GM19239 (cell line): Measurements from ENCODE around the gene DLG4.
"Not testable (repeated sequence)": the region's sequence is repeated elsewhere in the genome, so short reads cannot be mapped to it uniquely, and the experiment has no call there.

Source experiments
- DNase-seq: peaks from one replicate; pipeline ENCODE4 v3.0.0; 2011; ENCODE audit warnings: low spot score; ENCODE audit not compliant: insufficient read length
- FAIRE-seq: peaks from 2 replicates; lab custom pipeline; 2011; peaks lifted over from hg19 to GRCh38; lab: Jason Lieb, UNC

Gene DLG4

DNA sequence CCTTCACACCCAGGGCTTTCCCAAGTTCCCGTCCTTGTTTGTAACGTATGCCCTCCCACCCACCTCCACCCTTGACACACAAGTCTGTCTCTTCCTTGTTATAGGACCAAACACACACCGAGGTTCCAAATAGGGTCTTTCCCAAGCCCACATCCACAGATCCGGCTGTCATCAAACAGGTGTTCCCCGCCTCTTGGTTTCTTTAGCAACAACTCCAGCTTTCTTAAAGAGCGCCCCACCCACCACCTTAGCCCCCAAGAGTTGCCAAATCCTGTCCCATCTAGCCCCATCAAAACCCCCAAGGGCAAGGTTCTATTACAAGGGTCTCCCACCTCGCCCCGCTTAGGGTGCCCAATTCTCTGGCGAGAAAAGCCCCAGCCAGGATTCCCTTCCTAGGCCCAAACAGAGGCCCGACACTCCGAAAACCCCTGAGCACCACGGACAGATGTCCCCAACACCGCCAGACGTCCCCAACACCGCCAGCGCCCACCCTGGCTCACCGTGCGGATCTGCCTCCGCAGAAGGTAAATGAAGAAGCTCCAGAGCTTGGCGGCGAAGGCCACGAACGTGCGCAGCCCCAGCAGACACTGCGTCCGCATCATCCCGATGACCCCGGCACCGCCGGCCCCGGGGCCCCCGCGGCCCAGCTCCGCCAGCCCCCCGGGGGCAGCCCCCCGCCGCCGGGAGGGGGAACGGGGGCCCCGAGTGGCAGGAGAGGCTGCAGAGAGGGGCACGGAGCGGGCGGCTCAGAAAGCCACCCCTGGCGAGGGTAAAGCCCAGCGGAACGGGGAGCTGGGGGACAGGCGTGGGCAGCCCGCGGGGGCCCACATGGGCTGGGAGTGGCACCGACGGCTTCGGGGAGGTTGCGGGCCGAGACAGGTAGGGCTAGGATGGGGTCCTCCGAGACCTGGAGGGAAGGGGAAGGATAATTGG, 31.3 kb upstream of the DLG4 start:
- DNase-seq, result no peak
- peak; percentile 76 for FAIRE-seq

DNA sequence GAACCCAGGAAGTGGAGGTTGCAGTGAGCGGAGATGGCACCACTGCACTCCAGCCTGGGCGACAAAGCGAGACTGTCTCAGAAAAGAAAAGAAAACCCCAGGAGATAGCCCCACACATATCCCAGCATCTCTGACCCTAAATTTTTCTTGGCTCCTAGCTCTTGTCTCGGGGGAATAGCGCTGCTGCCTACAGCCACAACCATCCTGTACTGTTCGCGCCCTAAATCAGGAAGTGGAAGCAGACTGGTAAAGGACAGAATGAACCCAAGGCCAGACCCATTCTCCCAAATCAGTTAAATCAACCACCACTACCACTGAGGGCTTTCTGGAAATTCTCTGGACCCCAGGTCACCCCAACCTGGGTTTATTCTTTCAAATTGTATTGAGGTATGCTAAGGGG, 30.2 kb upstream of the DLG4 start:
- no peak for FAIRE-seq
- no peak for DNase-seq

DNA sequence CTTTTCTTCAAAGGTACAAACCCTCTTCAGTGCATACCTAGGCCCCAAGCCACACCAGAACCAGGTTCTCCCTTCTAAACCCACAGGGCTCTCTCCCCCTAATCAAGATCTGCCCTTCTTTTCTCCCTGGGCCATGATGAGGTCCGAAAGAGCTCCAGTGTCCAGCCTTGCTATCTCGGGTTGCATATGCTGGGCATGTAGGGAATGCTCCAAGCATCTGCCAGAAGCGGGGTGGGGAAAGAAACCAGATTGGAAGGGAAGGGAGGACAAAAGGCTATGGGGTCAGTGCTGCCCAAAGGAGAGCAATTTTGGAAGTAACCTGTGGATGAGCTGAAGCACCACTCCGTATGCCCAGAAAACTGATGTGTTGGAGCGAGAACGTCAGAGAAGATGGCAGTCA, 29.6 kb upstream of the DLG4 start:
- DNase-seq (no peak), FAIRE-seq (no peak)

DNA sequence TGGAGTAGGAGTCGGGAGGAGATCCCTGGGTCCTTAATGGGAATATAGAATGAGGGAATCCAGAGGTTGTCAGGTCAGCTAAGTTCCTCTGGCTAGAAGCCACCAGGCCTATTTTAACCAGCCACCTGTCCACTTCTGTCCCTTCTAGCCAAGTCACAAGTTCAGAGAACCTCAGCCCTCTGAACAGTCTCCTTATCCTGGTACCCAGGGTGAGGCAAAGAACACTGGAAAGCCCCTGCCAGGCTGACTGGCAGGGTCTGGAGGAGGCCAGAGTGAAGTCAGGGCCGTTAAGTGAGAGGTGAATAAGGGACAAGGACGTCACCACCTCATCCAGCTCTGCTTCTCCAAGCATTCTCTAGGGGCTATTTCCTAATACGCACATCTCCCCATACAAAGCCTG, 29.2 kb upstream of the DLG4 start:
- DNase-seq, result no peak
- no peak for FAIRE-seq

DNA sequence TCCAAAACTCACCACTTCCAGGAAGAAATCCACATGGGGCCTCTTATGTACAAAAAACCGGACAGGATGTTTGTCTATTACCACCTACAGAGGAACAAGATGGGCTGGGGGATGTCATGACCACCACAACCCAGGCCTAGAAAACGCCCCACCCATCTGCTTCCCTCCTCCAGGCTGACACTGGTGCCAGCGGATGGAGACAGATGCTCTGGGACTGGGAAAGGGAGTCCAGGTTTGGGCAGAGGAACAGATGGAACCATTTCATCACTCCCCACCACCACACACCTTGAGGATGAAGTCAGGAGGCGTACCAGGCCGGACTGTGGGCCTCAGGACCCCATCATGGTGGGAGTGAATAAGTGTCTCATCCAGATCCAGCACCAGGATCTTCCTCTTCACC, 27.1 kb upstream of the DLG4 start:
- DNase-seq (no peak), FAIRE-seq (no peak)

DNA sequence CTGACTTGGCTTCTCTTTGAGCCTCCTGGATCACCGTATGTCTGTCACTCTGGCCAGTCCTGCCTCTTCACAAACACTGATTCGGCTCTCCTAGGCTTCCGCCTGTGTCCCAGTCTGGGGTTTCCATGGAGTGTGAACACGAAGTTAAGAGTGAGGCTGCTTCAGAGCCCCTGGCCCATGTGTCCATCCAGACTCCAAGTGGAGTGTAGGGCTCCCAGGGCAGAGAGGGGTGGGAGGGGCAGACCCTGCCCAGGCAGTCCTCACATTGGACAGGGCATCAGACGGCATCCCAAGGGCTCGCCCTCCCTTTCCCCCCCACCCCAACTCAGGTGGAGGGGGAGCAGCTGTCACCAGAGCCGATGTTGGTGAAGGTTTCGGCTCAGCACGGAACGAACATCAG, 24.2 kb upstream of the DLG4 start:
- DNase-seq, FAIRE-seq: not testable (repeated sequence)

DNA sequence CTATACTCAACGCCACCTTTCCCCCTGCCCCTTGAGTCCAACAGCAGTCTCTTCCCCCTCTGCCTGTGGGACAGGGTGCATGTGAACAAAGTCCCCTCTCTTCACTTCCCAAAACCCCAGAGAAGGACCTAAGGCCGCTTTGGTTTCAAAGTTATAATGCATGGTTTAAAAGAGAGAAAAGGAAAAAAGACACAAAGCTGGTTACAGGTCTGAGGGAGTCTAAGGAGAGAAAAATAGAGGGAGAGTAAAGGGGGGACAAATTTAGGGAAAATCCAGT, 23.8 kb upstream of the DLG4 start:
- peak; percentile 54 for FAIRE-seq

DNA sequence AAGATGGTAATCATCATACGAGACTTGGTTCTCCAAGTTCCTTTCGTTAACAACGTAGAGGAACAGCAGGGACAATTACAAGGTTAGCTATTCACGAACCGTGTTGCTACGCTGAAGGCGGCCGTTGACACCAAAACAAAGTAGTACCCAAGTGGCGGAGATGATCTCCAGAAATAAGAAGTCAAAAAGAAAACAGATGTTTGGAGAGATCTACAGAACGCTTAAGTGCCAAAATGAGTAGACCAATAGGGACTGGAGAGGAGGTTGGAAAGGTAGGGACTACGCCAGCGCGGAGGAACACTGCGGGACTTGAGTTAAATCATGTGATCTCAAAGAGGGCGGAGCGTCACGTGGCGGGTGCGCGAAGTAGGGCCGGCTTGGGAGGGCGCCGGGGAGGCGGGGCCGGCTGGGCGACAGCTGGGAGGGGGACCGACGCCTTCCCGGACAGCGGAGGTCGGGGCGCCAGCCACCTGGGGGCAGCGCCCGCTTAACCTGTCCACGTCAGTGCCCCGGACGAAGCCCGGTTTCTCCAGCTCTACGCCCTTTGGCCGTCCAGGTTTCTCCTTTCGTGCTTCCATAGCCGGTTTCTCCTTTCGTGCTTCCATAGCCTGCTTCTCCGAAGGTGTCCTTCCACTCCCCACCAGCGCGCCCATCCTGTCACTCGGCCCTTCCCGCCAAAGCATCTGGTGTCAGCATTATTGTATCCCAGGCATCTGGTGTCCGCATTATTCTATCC, 23.2 kb upstream of the DLG4 start:
- peak; percentile 95 for FAIRE-seq

More for the DNA sequence above, 23.8 kb upstream of the DLG4 start:
- no peak for DNase-seq

DNA sequence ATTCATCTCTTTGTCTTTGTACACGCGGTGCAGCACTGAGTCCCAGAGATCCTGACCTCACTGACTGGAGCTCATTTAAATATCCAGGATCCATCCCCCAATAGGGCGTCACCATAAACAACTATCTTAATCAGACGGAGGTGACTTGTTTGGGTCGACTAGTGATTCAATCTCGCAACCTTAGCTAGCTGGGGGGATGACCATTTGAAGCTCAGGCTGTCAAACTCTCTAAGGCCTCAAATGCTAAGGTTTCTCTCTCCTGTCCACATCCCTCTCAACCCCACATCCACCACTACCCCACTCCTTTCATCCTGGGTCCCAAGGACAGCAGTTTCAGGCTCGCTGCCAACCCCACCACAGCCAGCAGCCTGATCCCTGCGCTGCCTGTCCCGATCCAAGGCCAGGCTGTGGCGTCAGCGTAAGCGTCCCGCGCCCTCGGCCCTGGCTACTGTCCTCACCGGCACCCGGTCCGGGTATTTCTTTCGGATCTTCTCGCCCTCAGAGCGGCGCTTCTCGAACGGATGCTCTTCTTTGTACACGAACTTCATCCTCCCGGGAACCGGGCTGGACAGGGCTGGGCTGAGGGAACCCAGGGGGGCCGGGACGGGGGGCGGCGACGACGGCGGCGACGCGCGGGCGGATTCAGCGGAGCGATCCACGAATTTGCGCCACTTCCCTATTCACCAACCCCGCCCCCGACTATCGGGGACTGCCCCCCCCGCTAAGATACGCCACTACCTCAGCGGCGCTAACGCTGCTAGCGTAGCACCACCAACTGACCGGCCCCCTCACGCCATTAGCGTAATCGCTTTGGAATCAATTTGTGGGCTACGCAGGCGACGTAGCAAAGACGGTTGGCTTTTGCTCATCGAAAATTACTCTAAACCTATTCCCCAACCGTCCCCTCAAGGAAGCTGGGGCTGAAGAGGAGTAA, 22.4 kb upstream of the DLG4 start, which contains the start of gene GABARAP:
GABARAP (minus strand) TSS at position 667 of the 934 bp plus-strand sequence; CDS start at position 548, 119 bp downstream.
- DNase-seq (no peak), FAIRE-seq (no peak)

More for the DNA sequence above, 23.2 kb upstream of the DLG4 start:
- no peak for DNase-seq

DNA sequence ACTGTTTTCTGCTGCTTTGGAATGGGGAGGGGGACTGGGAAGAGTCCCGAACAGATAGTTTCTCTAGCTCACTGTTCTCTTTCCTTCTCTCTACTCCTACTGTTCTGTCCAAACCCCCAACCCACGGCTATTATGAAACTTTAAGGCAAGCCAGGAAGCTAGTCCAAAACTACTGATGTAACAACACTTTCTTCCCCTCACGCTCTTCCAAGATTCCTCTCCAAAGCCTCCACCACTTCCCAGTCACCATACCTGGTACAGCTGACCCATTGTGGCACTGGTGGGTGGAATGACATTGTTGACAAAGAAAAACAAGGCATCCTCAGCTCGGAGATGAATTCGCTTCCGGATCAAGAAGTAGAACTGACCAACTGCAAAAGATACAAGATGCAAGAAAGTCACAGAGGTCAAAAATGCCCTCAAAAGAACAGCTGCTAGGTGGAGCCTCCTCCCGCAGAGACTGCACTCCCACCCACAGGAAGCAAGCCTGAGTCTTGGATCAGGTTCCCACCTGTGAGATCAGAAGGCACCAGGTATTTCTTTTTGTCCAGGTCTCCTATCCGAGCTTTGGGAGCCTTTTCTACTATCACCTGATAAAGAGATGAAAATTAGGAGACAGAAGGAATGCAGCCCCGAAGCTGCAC, 21.6 kb upstream of the DLG4 start:
- no peak for DNase-seq
- peak; percentile 31 for FAIRE-seq

DNA sequence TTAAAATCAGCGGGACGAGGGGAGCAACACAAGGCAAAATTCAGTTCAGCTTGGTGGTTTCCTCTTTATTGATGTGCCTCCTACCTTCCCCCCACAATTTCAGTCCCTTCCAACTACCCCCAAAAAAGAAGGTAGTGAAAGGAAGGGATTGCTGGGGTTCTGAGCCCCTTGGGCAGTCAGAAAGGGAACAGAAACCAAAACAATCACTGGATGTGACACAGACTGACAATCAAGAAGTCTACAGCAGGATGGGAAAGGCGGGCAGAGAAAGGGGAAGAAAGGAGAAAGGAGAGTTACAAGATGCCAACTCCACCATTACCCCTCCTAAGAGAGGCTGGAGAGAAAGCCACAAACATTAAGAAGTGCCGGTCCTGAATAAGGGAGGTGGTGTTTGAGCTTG, 20.7 kb upstream of the DLG4 start:
- peak; percentile 81 for FAIRE-seq
- DNase-seq, result no peak

DNA sequence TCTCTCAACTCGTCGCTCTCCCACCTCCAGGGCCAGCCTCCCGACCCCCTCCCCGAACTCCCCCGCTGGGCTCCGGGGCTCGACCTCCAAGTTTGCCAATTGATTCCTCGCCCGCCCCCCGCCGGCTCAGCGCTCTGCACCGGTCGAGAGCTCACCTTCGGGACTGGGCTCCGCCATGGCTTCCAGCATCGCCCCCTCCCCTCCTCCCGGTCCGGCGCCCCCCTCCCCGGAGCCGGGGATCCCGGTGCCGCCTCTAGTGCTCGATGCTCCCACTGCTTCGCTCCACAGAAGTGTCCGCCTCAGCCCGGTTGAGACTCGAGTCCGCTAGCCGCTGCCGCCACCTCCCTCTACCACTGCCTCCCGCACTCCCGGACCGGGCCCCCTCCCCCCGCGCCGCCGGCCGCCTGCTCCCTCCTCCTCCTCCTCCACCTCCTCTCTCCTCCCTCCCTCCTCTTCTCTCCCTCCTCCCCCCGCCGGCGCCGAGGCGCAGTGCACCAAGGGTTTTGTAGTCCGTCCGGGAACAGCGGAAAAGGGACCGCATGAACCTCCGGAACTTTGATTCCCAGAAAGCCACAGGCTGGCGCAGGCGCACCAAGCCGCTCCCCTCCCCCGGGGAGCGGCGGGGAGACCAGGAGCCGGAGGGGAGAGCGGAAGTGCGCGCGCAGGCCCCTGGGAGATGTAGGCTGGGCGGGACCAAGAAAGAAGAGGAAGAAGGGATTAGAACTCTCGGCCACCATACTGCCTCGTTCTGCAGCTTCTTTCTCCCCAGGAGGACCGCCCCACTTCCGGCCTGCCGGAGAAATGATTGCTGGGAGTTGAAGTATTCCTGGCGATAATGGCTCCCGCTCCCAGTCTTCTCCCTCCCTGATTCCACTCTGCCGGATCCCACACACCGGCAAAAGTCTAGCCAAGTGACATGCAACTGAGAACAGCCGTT, 19.7 kb upstream of the DLG4 start, which contains the start of gene PHF23:
PHF23 (minus strand) TSS at position 367 of the 937 bp plus-strand sequence; CDS start at position 189, 178 bp downstream.
- FAIRE-seq (peak; percentile 100), DNase-seq (peak; percentile 85)

DNA sequence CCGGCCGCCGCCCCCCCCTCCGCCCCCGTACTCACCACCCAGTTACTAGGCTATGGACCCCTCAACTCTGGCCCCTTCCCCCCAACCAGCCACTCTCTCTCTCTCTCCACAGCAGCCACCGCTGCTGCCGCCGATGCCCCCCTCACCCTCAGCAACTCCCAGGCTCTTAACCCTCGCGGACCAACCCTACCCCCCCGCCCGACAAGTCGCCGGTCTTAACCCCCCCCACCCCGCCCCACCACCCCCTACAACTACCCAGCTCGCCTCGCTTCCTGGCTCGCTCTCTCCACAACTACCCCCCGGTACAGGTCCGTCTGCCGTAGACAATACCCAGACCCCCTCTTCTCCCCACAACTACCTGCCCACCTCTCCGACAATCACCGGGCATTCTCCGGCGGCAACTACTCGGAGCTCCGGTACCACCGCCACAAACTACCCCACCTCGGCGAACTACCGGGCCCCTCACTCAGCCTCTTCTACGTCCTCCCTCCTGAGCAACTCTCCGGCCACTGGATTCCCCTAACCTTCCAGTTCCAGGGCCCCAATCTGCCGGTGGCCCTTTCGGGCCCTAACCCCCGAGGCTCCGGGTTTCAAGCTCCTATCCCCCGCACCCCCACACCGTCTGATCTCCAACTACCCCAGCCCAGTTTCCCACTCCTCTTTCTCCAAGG, 18.9 kb upstream of the DLG4 start:
- peak; percentile 45 for FAIRE-seq
- DNase-seq, result no peak

DNA sequence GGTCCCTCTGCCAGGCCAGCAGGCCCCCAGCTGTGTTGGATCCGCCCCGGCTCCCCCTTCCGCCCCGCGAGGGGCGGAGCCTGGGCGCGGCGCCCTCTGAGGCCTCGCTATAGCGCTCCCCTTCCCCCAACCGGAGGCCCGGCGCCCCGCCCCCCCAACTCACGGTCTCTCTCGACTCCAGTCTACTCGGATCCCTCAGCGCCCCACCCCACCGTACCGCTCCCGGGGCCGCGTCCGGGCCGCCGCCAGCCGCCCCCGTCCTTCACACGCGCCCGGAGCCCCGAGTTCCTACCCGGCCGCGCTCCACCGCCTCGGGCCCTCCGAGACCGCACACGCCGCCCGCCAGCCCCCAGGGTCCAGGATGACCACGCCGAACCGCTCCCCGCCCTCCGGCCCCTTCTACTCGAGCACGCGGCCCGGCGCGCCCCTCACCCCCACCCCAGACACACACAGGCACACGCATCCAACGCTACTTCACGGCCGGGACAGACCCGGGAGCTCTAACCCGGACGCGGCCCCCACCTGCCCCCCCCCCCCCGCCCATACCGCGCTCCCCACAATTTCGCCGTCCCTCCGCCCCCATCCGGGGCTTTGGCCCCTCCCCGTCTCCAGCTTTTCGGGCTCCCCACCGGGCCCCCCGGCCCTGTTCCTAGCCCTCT, 18.3 kb upstream of the DLG4 start:
- no peak for DNase-seq
- FAIRE-seq, result no peak

DNA sequence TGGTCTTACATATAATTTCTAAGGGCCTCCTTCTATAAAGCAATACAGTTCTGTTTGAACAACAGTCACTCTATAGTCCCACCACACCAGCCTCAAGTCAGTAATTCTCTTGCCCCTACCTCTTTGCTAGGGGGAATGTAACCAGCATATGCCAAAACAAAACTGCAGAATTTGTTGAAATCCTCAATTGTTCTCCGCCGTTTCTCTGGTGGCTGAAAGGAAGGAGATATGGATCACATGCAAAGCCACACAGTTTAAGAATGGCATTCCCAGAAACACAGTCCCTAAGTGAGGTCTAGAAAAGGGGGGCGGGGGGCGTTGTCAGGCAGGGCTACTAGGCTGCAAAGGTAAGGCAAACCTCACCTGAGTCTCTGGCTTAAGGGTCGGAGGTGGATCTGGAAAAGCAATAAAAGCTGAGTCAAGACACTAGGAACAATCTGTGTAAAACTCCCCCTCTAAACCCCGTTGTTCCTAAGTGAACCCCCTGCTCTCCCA, 17.7 kb upstream of the DLG4 start:
- FAIRE-seq, result peak; percentile 18
- no peak for DNase-seq

DNA sequence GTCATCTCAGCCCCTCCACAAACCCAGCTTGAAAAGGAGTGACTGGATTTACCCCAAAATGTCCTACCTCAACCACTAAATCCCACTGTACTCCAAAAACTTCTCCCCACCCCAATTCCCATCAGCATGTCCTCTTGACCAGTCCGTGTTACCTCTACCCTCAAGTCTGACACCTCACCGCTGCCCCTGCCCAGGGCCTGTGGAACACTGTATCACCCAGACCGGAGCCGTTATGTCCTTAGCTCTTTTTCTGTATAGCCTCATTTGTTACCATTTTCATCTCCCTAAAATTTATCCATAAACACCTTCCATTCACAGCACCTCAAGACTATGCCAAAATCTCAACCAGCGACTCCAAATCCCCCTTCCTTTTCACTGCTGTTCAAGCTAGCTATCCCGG, 17.2 kb upstream of the DLG4 start:
- no peak for FAIRE-seq

More for the DNA sequence above, 17.2 kb upstream of the DLG4 start:
- DNase-seq, result no peak
